Activated CD4-positive, alpha-beta T cell treated with anti-CD3 and anti-CD28 coated beads for 4 hours (primary cell): ENCODE results near the gene PTPN6.
"Not testable (repeated sequence)": the region's sequence is repeated elsewhere in the genome, so short reads cannot be mapped to it uniquely, and the experiment has no call there.

ENCODE experiments used
- DNase-seq, 2 donors: peaks; one replicate each; pipeline ENCODE4 v3.0.0-alpha.2; 2020

The PTPN6 gene

DNA sequence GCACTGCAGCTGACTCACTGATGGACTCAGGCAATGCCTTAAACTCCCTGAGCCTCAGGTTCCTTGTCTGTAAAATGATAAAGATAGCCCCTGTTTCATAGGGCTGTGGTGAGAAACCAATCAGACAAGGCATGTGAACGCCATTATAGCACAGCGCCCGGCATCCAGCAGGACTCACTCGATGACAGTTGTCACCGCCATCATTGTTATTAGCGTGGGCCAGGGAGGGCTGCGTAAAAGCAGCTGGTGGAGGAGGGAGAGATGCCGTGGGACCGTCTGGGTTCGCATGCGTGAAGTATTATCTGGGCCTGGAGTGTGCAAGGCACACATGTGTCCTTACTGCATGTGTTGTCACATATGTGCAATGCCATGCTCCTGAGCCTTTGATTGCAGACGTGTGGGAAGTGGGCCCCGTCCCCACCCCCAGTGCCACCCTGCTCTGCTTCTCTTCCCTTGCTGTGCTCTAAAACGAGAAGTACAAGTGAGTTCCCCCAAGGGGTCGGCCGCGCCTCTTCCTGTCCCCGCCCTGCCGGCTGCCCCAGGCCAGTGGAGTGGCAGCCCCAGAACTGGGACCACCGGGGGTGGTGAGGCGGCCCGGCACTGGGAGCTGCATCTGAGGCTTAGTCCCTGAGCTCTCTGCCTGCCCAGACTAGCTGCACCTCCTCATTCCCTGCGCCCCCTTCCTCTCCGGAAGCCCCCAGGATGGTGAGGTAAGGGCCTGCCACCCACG is at the start of gene PTPN6:
Gene PTPN6 (plus strand): TSS at position 546 of the 730 bp plus-strand sequence. CDS start 157 bp downstream, at position 703.
- peak; percentile 59 to 78 for DNase-seq

DNA sequence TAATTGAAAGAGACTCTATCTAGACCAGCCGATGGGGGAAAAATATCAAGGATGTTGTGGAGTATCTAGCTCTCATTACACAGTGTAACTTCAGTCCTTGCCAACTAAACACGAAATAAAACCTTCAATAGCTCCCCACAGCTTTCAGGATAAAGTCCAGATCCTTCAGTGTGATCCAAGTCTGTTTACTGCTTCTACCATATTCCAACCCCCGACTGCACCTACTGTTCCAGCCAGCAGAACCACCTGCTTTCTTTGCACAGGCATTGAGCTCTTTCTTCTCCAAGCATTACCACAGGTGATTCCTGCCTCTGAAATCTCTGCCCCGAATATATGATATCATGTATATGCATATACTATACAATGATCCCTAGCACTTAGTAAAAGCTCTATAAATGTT is 48.7 kb upstream of the PTPN6 start:
- DNase-seq, result no peak

DNA sequence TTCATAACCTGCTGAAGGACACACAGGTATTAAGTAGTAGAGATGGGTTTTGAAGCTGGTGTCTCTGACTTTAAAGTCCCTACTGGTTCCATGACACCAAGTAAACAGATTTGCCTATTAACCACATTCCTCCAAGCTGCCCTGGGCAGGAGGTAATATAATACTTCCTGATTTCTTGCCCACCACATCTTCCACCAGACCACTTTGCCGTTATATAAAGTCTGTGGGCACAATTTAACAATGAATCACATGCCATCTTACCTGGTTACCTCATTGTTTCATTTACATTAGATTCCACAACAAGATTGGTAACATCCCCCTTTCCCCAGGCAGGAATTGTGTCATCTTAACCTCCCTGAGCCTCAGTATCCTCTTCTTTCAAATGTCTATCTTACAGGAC is 47.4 kb upstream of the PTPN6 start:
- DNase-seq, result no peak

DNA sequence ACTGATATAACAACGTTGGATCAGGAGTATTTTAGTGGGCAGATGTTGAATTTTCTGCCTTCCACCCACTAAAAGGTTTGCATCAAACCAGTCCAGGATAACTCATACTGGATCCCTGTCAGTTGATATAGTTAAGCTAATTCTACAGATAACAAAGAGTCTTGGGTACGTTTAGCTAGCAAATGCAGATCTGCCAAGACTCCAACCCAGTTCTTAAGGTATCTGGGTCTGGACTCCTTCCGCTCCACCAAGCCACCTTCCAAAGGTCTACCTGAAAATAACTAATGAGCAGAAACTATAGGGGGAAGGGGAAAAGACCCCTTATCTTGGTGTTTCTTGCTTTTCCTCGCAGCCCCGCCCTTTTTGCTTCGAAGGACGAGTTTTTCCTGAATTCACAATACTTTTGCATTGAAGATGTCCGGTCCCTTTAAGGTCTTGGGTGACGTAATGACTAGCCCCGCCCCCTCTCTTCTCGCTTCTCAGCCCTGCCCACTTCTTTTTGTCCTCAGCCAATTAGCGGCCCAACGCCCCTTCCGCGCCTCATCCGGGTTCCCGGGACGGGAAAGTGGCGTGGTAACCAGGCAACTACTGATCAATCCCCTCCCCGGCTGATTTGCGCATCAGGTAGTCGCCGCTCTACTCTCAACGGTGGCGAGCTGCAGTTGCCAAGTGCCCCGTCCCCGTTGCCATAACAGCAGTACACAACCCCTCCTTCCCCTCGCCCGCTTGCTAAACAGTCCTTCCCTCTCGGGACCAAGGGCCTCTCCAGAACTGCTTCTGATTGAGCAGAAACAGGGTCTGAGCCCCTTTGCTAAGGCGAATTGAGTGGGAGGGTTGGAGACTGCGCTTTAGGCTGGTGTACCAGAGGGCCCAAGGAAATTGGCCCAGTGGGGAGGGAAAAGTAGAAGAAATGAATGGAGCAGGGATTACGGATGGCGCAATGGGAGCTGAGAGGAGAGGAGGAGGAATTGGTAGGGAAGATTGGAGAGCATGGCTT is 46.6 kb upstream of the PTPN6 start, which contains the start of gene LRRC23:
Gene LRRC23 (plus strand): TSS at position 543 of the 997 bp plus-strand sequence. CDS start 812 bp downstream, outside the sequence.
- peak; percentile 95 to 97 for DNase-seq

DNA sequence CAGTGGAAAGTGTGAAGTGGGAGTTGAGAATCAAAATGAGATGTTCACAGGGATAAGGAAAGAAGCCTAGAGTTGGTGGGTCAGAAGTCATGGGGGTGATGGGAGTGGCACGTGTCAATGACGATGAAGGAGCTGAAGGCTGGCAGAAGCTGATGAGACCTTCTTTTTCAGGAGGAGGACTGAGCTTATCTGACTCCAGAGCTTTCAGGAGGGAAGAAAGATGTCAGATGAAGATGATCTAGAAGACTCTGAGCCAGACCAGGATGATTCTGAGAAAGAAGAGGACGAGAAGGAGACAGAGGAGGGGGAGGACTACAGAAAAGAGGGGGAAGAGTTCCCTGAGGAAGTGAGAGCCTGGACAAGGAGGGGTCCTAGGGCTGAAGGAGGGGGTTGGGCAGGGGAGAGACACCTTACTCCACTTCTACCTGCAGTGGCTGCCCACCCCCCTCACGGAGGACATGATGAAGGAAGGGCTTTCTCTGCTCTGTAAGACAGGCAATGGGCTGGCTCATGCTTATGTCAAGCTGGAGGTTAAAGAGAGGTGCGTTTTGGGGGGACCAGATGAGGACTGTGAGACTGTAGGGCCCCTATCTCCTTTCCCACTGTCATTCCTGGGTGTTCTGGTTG is 45.6 kb upstream of the PTPN6 start:
- no peak for DNase-seq

DNA sequence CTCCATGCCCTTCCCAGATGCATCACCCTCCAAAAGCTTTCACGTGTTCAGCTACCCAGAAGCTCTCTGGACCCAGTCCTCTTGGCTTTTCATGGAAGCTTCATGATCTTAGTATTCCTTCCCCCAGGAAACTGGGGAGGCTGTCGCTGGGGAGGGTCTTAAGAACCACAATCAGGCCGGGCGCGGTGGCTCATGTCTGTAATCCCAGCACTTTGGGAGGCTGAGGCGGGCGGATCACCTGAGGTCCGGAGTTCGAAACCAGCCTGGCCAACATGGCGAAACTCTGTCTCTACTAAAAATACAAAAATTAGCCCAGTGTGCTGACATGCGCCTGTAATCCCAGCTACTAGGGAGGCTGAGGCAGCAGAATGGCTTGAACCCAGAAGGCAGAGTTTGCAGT is 43.0 kb upstream of the PTPN6 start:
- DNase-seq, result not testable (repeated sequence)

DNA sequence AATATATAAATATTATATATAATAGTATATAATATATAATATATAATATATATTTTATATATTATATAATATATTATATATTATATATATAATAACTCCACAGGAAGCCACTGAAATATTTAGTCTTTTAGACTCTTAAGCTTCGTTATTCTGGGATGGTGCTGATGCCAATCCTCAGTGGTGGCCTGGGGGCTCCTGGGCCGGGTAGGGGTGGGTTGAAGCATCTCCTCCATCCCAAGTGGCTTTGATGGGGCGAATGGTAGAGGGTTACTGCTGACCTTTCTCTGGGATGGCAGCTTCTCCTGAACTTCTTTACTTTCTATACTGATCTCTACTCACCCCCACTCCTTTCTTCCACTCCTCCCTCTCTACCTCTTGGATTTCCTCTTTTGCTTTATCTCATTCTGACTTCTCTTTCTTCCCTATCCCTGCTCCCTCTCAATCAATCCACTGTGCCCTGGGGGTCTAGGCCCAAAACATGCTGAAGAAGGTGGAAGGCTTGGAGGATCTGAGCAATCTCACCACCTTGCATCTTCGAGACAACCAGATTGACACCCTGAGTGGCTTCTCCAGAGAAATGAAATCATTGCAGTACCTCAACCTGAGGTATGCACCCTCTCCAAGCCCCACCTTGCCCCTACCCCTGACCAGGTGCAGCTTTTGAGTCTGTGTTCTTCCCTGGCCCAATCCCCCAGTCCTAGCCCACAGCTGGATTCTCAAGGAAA is 41.6 kb upstream of the PTPN6 start:
- no peak for DNase-seq

DNA sequence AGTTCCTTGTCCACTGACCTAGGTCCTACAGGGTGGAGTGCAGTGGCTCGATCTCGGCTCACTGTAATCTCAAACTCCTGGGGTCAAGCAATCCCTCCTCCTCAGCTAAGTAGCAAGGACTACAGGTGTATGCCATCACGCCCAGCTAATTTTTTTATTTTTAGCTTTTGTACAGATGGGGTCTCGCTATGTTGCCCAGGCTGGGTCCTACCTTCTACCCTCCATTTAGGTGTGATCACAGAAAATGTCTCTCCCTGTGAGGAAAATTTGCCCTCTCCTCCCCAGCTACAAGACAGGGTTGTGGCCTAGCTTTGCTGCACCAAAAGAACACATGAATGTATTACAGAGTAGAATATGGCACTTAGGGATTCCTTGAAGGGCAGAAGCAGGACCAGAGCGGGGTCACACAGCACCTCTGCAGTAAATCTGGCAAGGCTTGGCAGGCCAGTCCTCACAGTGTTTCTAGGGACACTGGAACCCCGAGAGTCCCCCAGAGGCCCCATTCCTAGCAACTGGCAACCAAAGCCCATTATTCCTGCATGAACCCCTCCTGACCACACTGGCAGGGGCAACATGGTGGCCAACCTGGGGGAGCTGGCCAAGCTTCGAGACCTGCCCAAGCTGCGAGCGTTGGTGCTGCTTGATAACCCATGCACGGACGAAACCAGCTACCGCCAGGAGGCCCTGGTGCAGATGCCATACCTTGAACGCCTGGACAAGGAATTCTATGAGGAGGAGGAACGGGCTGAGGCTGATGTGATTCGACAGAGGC is 38.8 kb upstream of the PTPN6 start:
- DNase-seq, result no peak

DNA sequence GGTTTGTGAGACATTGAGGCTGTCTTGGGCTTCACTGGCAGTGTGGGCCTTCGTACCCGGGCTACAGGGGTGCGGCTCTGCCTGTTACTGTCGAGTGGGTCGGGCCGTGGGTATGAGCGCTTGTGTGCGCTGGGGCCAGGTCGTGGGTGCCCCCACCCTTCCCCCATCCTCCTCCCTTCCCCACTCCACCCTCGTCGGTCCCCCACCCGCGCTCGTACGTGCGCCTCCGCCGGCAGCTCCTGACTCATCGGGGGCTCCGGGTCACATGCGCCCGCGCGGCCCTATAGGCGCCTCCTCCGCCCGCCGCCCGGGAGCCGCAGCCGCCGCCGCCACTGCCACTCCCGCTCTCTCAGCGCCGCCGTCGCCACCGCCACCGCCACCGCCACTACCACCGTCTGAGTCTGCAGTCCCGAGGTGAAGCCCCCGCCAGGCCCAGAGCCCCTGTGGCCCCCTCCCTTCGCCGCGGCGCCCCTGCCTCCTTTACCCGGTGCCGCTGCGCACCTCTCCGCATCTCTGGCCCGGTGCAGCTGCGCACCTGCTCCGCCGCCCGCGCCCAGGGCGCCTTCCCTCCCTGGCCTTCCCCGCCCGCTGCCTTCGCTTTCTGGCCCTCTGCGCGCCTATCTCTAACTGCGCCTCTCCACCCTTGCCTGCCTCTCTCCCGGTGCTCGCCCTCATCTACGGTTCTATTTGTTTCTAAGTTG is 36.8 kb upstream of the PTPN6 start, which contains the start of gene ENO2:
Gene ENO2 (plus strand): TSS at position 335 of the 701 bp plus-strand sequence. CDS start 1,253 bp downstream, outside the sequence.
- DNase-seq, result peak; percentile 86 to 88

DNA sequence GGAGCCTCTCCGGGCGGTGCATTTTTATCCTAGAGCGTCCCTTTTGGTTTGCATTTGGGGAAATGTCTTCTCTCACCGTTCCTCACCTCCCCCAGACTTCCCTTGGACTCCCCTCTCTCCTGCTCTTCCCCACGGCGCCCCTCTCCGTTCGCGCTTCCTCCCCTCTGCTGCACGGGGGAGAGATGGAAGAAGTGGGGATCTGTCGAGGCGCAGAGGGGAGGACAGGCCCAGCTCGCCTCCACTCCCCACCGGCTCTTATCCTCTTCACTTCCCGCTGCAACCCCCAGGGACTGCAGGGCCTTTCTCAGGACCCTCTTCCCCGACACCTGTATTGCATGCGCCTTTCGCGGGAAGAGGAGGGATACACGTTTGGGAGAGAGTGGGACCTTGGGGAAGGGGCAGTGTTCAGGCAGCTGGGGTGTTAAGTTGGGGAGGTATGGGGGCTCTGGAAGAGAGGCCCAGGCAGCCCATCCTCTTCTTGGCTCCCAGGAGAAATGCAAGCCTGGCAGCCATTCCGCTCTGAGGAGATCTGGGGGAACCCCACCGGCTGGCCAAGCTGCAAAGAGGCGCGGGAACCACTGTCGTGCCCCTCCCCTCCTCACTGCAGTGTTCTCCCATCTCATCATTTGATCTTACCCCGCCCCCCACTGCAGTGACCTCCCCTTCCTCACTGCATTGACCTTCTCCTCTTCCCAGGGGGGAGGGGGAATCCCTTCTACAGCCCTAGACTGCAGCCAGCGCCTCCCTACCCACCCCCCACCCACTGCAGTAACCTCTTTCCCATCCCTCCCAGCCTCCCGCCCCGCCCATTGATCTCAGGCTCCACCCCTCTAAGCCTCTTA is 36.0 kb upstream of the PTPN6 start:
- DNase-seq, result no peak

DNA sequence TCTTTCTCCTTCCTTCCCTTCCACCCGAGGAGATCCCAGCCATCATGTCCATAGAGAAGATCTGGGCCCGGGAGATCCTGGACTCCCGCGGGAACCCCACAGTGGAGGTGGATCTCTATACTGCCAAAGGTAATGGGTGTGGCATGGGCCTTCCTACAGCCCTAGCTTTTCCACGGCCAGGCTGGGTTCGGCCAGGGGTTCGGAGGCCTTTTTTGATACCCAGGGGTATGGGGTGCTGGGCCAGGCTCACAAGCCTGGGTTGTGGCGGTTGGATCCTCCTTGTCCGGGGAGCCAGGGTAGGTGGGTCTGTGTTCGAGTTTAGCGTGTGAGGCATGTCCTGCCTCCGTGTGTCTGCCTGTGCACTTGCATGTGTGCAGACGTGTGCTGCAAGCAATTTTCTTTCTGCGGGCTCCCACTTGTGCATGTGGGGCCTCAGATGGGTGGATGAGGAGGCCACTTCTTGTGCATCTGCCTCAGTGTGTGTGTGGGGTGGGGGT is 35.3 kb upstream of the PTPN6 start:
- DNase-seq, result no peak

DNA sequence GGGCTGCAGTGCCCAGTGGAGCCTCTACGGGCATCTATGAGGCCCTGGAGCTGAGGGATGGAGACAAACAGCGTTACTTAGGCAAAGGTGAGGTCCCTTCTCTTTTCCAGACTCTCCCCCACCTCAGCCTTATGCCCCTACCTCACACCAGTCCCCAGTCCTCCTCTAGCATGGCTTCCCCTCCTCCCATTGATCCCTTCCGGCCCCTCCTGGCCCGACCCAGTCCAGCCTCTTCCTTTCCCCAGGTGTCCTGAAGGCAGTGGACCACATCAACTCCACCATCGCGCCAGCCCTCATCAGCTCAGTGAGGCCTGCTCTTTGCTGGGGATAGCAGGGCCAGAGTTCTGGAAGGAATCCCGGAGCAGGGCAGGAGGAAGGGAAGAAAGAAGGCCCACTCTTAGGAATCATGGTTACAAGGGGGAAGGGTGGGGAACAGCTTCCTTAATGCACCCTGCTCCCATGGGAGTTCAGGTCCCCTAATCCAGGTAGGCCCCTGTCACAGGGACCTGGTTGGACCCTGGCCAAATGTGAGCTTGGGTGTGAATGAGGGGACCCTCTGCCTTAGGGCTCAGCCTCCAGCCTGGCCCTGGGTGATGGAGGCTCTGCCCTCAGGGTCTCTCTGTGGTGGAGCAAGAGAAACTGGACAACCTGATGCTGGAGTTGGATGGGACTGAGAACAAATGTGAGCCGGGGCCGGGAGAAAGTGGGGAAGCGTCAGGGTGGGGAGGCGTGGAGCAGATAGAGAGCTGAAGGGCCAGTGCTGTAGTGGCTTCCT is 34.5 kb upstream of the PTPN6 start:
- DNase-seq, result no peak

DNA sequence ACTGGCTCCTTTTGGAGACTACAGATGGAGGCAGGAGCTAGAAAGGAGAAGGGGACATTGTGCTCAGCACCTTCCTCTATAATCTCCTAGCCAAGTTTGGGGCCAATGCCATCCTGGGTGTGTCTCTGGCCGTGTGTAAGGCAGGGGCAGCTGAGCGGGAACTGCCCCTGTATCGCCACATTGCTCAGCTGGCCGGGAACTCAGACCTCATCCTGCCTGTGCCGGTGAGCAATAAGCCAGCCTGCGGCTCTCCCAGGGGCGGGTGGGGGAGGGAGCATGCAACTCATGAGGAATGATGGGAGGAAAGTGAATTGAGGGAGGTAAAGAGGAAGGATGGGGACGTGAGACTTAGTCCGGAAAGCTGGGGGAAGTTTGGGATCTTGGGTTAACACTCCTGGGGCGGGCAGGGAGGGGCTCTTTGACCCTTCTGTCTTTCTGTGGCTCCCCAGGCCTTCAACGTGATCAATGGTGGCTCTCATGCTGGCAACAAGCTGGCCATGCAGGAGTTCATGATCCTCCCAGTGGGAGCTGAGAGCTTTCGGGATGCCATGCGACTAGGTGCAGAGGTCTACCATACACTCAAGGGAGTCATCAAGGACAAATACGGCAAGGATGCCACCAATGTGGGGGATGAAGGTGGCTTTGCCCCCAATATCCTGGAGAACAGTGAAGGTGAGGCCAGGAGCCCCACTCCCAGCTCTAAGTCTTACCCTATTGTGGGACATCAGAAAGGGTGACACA is 33.5 kb upstream of the PTPN6 start:
- DNase-seq, result no peak

DNA sequence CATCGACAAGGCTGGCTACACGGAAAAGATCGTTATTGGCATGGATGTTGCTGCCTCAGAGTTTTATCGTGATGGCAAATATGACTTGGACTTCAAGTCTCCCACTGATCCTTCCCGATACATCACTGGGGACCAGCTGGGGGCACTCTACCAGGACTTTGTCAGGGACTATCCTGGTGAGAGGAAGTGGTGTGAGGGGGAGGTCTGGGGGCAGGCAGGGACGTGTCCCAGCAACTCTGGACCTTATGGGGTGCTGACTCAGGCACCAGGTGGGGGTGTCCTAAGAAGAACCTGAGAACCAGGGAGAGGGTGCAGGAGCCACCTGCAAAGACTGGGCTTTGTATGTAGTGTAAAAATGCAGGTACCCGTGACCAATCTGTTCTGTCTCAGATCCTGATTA is 31.6 kb upstream of the PTPN6 start:
- no peak for DNase-seq

DNA sequence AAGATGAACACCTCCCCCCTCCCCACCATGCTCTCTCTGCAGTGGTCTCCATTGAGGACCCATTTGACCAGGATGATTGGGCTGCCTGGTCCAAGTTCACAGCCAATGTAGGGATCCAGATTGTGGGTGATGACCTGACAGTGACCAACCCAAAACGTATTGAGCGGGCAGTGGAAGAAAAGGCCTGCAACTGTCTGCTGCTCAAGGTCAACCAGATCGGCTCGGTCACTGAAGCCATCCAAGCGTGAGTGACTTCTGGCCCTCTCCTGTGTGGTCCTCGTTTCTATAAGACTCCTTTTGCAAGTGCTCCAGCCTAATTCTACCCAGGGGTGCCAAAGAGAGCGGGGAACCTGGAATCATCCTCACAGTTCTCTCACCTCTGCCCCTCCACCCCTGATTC is 29.6 kb upstream of the PTPN6 start:
- no peak for DNase-seq

DNA sequence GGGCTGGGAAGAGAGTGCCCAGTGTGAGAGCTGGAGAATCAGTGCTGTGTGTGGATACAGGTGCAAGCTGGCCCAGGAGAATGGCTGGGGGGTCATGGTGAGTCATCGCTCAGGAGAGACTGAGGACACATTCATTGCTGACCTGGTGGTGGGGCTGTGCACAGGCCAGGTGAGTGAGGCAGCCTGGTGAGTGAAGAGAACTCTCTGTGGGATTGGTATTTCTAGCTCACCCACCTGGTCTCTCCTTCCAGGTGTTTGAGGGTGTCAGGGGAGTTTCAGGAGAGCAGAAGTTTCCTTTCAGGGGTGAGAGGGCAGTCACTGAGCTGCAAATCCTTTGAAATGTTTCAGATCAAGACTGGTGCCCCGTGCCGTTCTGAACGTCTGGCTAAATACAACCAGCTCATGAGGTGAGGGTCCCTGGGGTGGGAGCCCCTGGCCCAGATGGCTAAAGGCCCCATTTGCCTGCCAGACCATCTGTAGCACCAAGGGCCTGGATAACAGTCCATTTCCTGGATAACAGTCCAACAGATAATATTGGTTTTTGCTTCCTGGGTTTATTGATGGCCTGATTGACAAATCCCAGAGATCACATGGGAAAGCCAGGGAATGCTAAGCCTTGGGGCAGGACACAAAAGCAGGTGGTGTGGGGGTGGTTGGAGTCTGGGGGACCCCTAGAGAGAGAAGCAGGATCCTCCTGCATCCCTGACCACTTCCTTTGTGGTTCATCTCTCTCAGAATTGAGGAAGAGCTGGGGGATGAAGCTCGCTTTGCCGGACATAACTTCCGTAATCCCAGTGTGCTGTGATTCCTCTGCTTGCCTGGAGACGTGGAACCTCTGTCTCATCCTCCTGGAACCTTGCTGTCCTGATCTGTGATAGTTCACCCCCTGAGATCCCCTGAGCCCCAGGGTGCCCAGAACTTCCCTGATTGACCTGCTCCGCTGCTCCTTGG is 28.9 kb upstream of the PTPN6 start:
- DNase-seq, result no peak
